ENCODE data around the gene COG5. TPM values are rescaled to one million over a fixed set of nuclear protein-coding genes. Genes with fewer than 3 reads are reported as not detected.
"Not testable (repeated sequence)": the region's sequence is repeated elsewhere in the genome, so short reads cannot be mapped to it uniquely, and the experiment has no call there.

Gene COG5
- total RNA-seq, 2 experiments from 2014 or later: 34.1 to 35.5 TPM

GRCh38 chr7:107267138-107267537 is 296.6 kb downstream of the COG5 start:
- no peaks in the 10 kb centered on the region for H3K4me1 Mint-ChIP-seq
- H3K27ac Mint-ChIP-seq: no peak overlapping the region
- ATAC-seq: no peak
- CTCF ChIA-PET: interaction anchor here (0.6 to 1.5 kb wide), 5 partner anchors 9 to 1158 kb away, joined by 3 to 6 read pairs (median 3); no protein-coding TSS in a partner anchor
- intact Hi-C loops (cut with DNase I, micrococcal nuclease): no loop called here
- no peak for DNase-seq
- no peak overlapping the region for H3K4me3 Mint-ChIP-seq
- no peaks in the 10 kb centered on the region for H3K27me3 Mint-ChIP-seq
- peaks cover 13% of the 10 kb centered on the region for H3K36me3 Mint-ChIP-seq (ENCODE audit: low read depth)
- POLR2A ChIA-PET: interaction anchor here (0.6 kb wide), 1 partner anchor 120 kb away, joined by 3 read pairs; no protein-coding TSS in a partner anchor
- no peaks in the 10 kb centered on the region for H3K9me3 Mint-ChIP-seq (ENCODE audit: low read depth)

GRCh38 chr7:107264723-107265122 is 299.0 kb downstream of the COG5 start:
- DNase-seq (no peak), ATAC-seq (no peak)
- Mint-ChIP-seq H3K9me3 (ENCODE audit: low read depth) (no peaks in the 10 kb centered on the region), H3K27ac (no peak overlapping the region), H3K36me3 (ENCODE audit: low read depth) (peaks cover 10% of the 10 kb centered on the region), H3K4me1 (no peaks in the 10 kb centered on the region), H3K27me3 (no peaks in the 10 kb centered on the region), H3K4me3 (no peak overlapping the region)
- ChIA-PET CTCF (no interaction called here), POLR2A (no interaction called here)
- intact Hi-C loops (cut with DNase I, micrococcal nuclease): no loop called here

GRCh38 chr7:107262857-107263256 is 300.9 kb downstream of the COG5 start:
- H3K9me3 Mint-ChIP-seq (ENCODE audit: low read depth): no peaks in the 10 kb centered on the region
- H3K4me3 Mint-ChIP-seq: no peak overlapping the region
- POLR2A ChIA-PET: no interaction called here
- DNase-seq (no peak), ATAC-seq (no peak)
- no peak overlapping the region for H3K27ac Mint-ChIP-seq
- H3K4me1 Mint-ChIP-seq: no peaks in the 10 kb centered on the region
- intact Hi-C loops (cut with DNase I, micrococcal nuclease): no loop called here
- H3K36me3 Mint-ChIP-seq (ENCODE audit: low read depth): peaks cover 7% of the 10 kb centered on the region
- CTCF ChIA-PET: interaction anchor here (0.6 kb wide), 1 partner anchor 15 kb away, joined by 3 read pairs; no protein-coding TSS in a partner anchor
- no peaks in the 10 kb centered on the region for H3K27me3 Mint-ChIP-seq

GRCh38 chr7:107258737-107259136 is 305.0 kb downstream of the COG5 start:
- H3K4me1 Mint-ChIP-seq: no peaks in the 10 kb centered on the region
- intact Hi-C loops (cut with DNase I, micrococcal nuclease): no loop called here
- no peaks in the 10 kb centered on the region for H3K27me3 Mint-ChIP-seq
- peaks cover 10% of the 10 kb centered on the region for H3K36me3 Mint-ChIP-seq (ENCODE audit: low read depth)
- POLR2A ChIA-PET: no interaction called here
- DNase-seq (no peak), ATAC-seq (no peak)
- no peaks in the 10 kb centered on the region for H3K9me3 Mint-ChIP-seq (ENCODE audit: low read depth)
- H3K4me3 Mint-ChIP-seq: no peak overlapping the region
- H3K27ac Mint-ChIP-seq: no peak overlapping the region
- CTCF ChIA-PET: interaction anchor here (2.4 kb wide), 1 partner anchor 8 kb away, joined by 6 read pairs; no protein-coding TSS in a partner anchor

GRCh38 chr7:107255602-107256001 is 308.1 kb downstream of the COG5 start:
- CTCF ChIA-PET: no interaction called here

GRCh38 chr7:107254398-107254985 is 309.2 kb downstream of the COG5 start:
- DNase-seq (no peak), ATAC-seq (no peak)
- ChIA-PET POLR2A (no interaction called here), CTCF (no interaction called here)
- intact Hi-C loops (cut with DNase I, micrococcal nuclease): no loop called here
- H3K9me3 Mint-ChIP-seq (ENCODE audit: low read depth): no peaks in the 10 kb centered on the region
- H3K4me1 Mint-ChIP-seq: peaks cover 3% of the 10 kb centered on the region
- H3K27me3 Mint-ChIP-seq: no peaks in the 10 kb centered on the region
- no peak overlapping the region for H3K27ac Mint-ChIP-seq
- peaks cover 3% of the 10 kb centered on the region for H3K36me3 Mint-ChIP-seq (ENCODE audit: low read depth)
- no peak overlapping the region for H3K4me3 Mint-ChIP-seq

More at GRCh38 chr7:107255602-107256001, 308.1 kb downstream of the COG5 start:
- ATAC-seq (no peak), DNase-seq (no peak)
- intact Hi-C loops (cut with DNase I, micrococcal nuclease): no loop called here
- Mint-ChIP-seq H3K27ac (no peak overlapping the region), H3K4me1 (peaks cover 3% of the 10 kb centered on the region), H3K9me3 (ENCODE audit: low read depth) (no peaks in the 10 kb centered on the region), H3K36me3 (ENCODE audit: low read depth) (peaks cover 3% of the 10 kb centered on the region), H3K4me3 (no peak overlapping the region), H3K27me3 (no peaks in the 10 kb centered on the region)
- POLR2A ChIA-PET: no interaction called here

- DNase-seq (no peak), ATAC-seq (no peak)
- POLR2A ChIA-PET: interaction anchor here (0.6 kb wide), 1 partner anchor 25 kb away, joined by 3 read pairs; no protein-coding TSS in a partner anchor
- no peaks in the 10 kb centered on the region for H3K27me3 Mint-ChIP-seq
- peaks cover 3% of the 10 kb centered on the region for H3K4me1 Mint-ChIP-seq
- H3K36me3 Mint-ChIP-seq (ENCODE audit: low read depth): peaks cover 6% of the 10 kb centered on the region
- intact Hi-C loops (cut with DNase I, micrococcal nuclease): no loop called here
- H3K4me3 Mint-ChIP-seq: no peak overlapping the region
- no peak overlapping the region for H3K27ac Mint-ChIP-seq
- no peaks in the 10 kb centered on the region for H3K9me3 Mint-ChIP-seq (ENCODE audit: low read depth)
- CTCF ChIA-PET: interaction anchor here (0.5 kb wide), 1 partner anchor 204 kb away, joined by 3 read pairs; no protein-coding TSS in a partner anchor
Observed at GRCh38 chr7:107253599-107253998, 310.1 kb downstream of the COG5 start.

- Mint-ChIP-seq H3K36me3 (ENCODE audit: low read depth) (peaks cover 17% of the 10 kb centered on the region), H3K27ac (no peak overlapping the region), H3K9me3 (ENCODE audit: low read depth) (no peaks in the 10 kb centered on the region), H3K4me1 (peaks cover 3% of the 10 kb centered on the region), H3K27me3 (no peaks in the 10 kb centered on the region), H3K4me3 (no peak overlapping the region)
- no peak for DNase-seq
- intact Hi-C loops (cut with DNase I, micrococcal nuclease): no loop called here
- POLR2A ChIA-PET: no interaction called here
- CTCF ChIA-PET: no interaction called here
- no peak for ATAC-seq
Observed at GRCh38 chr7:107251963-107252362, 311.8 kb downstream of the COG5 start.

GRCh38 chr7:107248551-107249316 is 315.0 kb downstream of the COG5 start:
- H3K4me3 Mint-ChIP-seq: no peak overlapping the region
- peaks cover 8% of the 10 kb centered on the region for H3K9me3 Mint-ChIP-seq (ENCODE audit: low read depth)
- H3K4me1 Mint-ChIP-seq: peaks cover 3% of the 10 kb centered on the region
- CTCF ChIA-PET: no interaction called here
- no peaks in the 10 kb centered on the region for H3K27me3 Mint-ChIP-seq
- no peak overlapping the region for H3K27ac Mint-ChIP-seq
- POLR2A ChIA-PET: no interaction called here
- peaks cover 44% of the 10 kb centered on the region for H3K36me3 Mint-ChIP-seq (ENCODE audit: low read depth)
- ATAC-seq (no peak), DNase-seq (no peak)
- intact Hi-C loops (cut with DNase I, micrococcal nuclease): no loop called here

- POLR2A ChIA-PET; H3K4me3 Mint-ChIP-seq; H3K4me1 Mint-ChIP-seq; ATAC-seq; DNase-seq; H3K27ac Mint-ChIP-seq; intact Hi-C loops (cut with DNase I, micrococcal nuclease); H3K27me3 Mint-ChIP-seq; H3K9me3 Mint-ChIP-seq (ENCODE audit: low read depth): not testable (repeated sequence)
- CTCF ChIA-PET: interaction anchor here (0.9 kb wide), 1 partner anchor 16 kb away, joined by 3 read pairs; no protein-coding TSS in a partner anchor
- peaks cover 52% of the 10 kb centered on the region for H3K36me3 Mint-ChIP-seq (ENCODE audit: low read depth)
Observed at GRCh38 chr7:107246836-107247235, 316.9 kb downstream of the COG5 start.

GRCh38 chr7:107244613-107245012 is 319.1 kb downstream of the COG5 start:
- H3K27ac Mint-ChIP-seq: no peak overlapping the region
- H3K4me1 Mint-ChIP-seq: no peaks in the 10 kb centered on the region
- CTCF ChIA-PET: interaction anchor here (0.6 kb wide), 2 partner anchors 9 to 1933 kb away, joined by 3 read pairs; no protein-coding TSS in a partner anchor
- DNase-seq: no peak
- peaks cover 8% of the 10 kb centered on the region for H3K9me3 Mint-ChIP-seq (ENCODE audit: low read depth)
- peaks cover 52% of the 10 kb centered on the region for H3K36me3 Mint-ChIP-seq (ENCODE audit: low read depth)
- ATAC-seq: no peak
- no peaks in the 10 kb centered on the region for H3K27me3 Mint-ChIP-seq
- intact Hi-C loops (cut with DNase I, micrococcal nuclease): no loop called here
- H3K4me3 Mint-ChIP-seq: no peak overlapping the region
- POLR2A ChIA-PET: no interaction called here

- Mint-ChIP-seq H3K27ac (no peak overlapping the region), H3K9me3 (ENCODE audit: low read depth) (peaks cover 8% of the 10 kb centered on the region), H3K27me3 (no peaks in the 10 kb centered on the region), H3K36me3 (ENCODE audit: low read depth) (peaks cover 40% of the 10 kb centered on the region), H3K4me1 (no peaks in the 10 kb centered on the region), H3K4me3 (no peak overlapping the region)
- ATAC-seq (no peak), DNase-seq (no peak)
- CTCF ChIA-PET: no interaction called here
- intact Hi-C loops (cut with DNase I, micrococcal nuclease): no loop called here
- POLR2A ChIA-PET: no interaction called here
Observed at GRCh38 chr7:107242267-107242666, 321.5 kb downstream of the COG5 start.
